Kasumi-1 (cell line): ENCODE data around the gene STK39.
A peak's percentile ranks its signal among the peaks of the same experiment; 100 is the strongest.

Experiments
- DNase-seq, 2 experiments: peaks; one replicate each; lab custom pipeline; 2025; lab: John Stamatoyannopoulos, UW

Gene STK39

DNA sequence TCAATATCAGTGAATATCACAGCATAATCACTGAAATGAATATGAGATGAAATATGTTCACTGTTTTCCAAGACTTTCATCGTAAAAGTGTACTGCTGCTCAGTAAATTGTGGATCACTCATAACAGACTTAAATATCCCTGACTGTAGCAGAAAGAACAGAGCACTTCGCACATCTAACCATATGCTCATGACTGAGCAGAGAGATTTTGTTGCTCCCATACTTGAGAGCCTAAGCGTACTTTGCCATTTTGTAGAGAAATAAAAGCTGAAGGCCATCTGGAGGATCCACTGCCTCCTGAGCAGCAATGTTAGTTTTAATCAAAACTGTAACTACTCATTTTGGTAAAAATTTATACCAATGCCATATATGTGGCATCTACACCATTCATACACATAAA, 243.5 kb downstream of the STK39 start:
- DNase-seq, result no peak

DNA sequence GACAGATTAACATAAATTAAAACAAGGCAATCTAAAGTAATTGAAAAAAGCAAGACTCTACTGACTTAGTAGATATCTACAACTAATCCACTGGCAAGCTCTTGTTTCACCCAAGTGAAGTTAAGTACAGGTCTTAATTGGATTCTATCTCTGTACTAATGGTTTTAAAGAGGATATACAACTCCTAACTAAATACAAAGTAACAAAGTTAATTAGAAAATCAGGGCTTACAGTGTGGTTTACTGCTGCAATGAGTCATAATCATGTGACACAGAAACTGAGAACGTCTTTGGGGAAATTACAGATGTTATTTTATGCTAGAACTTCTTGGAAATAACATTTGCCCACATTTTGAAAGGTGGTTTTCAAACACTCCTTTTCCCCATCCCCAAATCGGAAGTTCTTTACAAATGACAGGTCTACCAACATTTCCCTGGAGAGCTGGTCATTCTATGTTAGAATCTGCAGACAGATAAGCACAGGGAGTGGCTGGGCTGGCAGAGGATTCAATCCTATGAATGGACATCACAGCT, 245.3 kb downstream of the STK39 start:
- peak; percentile 24 to 58 for DNase-seq

GRCh38 chr2:167992278-167992677, 255.1 kb downstream of the STK39 start:
- DNase-seq, result no peak

- DNase-seq, result no peak
Measured at GRCh38 chr2:167990062-167990461, 257.3 kb downstream of the STK39 start.

DNA sequence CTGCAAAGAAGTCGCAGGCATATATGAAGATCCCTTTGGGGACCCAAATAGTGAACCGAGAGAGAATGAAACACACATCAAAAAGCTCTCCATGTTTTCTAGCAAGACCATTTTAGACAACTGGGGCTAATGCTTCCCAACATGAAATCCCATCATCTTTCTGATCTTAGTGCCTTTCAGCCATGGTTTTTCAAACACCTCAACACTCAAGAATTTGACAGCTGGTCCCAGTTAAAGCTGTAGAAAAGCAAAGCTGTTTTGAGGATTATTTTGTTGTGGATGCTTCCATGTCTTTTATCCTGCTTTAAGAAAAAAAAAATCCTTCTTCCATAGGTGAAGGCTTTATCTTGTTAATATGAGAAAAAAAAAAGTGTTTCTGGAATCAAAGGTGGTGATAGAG, 259.1 kb downstream of the STK39 start:
- no peak for DNase-seq

DNA sequence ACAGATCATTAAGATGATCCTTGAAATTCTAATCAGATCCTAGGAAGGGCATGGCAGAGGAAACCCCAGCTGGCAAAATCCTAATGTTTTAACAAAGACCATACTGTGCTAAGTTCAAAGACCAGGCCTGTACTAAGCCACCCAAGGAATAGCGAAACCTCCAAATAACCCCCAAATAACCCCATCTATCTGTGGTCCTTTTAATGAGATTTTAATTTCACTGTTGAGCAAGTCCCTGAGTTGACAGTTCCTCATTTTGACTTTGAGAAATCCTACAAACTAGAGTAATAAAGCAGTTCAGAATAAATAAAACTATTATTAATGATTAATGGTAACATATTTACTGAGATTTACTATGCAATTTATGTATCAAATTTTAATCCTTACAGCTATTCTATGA, 259.8 kb downstream of the STK39 start:
- no peak for DNase-seq

DNA sequence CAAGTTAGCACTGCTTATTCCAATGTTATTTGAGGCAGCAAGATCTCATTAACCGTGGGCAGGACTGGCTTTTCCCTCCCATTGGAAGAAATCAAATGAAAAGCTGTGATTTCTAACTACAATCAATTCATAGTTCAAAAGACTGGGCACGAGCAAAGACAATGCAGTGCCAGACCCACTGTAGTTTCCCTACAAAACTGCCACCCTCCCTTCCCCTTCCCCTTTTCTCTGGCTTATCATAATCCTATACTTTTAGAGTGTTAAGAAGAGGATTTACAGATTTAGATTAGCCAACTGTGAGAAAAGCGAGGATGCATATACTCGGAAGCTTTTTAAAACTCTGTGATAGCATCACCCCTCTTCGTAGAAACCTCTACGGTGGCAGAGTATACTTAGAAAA, 260.4 kb downstream of the STK39 start:
- no peak for DNase-seq

- no peak for DNase-seq
Measured at GRCh38 chr2:167986223-167986622, 261.2 kb downstream of the STK39 start.

GRCh38 chr2:167981945-167982344, 265.4 kb downstream of the STK39 start:
- no peak for DNase-seq

- no peak for DNase-seq
Measured at GRCh38 chr2:167980439-167980838, 267.0 kb downstream of the STK39 start.

DNA sequence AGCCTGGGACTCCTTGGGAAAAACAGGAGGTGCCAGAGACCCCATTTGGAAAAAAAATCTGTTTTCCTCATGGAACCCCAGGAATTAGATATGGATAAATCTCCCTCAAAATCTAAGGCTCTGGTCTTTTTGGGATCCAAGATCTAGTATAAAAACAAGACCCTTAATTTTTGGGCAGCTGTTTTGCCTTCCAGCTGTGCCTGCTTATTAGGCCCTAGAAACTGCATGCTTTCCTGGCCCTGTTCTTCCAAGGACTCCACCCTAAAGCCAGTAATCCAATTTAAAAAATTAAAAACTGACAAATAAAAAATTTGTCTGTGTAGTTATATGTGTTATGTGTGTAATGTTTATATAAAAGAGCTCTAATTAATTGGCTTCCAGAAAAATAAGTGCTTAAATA, 274.6 kb downstream of the STK39 start:
- no peak for DNase-seq

GRCh38 chr2:167972020-167972419, 275.4 kb downstream of the STK39 start:
- DNase-seq, result no peak

- DNase-seq, result no peak
Measured at GRCh38 chr2:167966937-167967913, 280.2 kb downstream of the STK39 start.

DNA sequence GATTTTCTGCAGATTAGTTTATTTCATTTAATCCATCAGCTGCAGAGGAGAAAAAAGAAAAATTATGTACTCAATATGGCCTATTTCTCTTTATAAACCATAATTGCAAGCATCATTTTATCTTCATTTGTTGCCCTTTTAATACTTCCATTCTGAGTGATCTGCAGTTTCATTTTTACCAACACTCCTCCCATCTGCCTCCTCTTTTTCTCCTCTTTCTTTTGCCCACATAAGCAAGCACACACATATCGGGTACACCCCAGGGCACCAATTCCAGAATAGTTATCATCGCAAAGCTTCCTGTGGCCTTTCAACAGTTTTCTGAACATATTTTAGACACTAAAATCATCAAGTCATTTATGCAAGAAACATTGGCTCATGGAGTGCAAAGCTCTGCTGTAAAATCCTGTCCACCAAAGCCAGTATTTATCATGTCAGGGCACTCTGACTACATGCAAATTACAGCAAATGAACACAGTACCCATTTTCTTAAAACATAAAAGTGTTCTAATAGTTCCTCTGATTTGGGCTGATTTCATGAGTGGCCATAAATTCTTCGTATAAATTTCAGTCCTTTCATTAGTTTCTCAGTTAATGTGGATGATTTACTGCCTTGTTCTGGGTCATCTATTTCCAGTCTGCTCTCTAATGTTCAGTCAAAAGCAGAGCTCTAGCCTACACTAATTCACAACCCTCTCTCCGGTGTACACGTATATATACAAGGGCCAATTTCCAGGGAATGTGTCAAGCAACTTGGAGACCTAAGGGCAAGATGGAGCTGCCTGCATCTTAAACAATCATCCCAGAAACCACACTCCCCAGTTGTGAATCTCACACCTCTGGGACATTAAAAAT, 281.3 kb downstream of the STK39 start:
- no peak for DNase-seq

DNA sequence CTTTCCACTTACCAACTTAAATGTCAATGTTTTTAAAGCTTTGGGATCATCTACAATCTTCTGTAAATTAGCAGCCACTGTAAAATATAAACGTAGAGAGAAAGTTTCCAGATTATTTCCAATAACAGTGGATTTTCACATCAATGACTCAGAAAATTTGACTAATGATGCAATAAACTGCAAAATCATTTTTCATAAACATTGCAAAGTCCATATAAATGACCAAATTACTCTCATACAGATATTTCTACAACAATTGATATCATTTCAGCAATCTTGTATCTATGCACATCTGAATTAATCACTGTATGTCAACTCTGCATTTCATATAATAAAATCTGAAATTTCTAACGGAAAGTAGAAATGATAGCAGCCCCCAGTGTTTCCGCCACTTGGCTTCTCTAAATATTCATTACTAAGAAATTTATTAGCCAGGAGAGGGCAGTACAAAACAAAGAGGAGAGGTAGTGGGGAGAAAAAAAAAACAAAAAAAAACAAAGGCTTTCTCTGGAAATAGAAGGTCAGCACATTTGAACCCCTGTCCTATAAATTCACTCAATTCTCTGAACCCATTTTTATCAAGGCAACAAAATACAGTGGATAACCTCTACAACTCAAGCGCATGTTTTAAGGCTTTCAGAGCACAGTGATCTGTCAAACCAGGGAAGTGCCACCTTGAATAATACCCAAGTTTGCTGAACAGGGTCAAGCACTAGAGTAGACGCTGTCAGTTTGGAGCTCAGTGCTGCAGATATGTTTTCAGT, 282.6 kb downstream of the STK39 start:
- peak; percentile 41 to 55 for DNase-seq

- no peak for DNase-seq
Measured at GRCh38 chr2:167963899-167964649, 283.3 kb downstream of the STK39 start.

GRCh38 chr2:167962436-167963226, 284.8 kb downstream of the STK39 start:
- no peak for DNase-seq

DNA sequence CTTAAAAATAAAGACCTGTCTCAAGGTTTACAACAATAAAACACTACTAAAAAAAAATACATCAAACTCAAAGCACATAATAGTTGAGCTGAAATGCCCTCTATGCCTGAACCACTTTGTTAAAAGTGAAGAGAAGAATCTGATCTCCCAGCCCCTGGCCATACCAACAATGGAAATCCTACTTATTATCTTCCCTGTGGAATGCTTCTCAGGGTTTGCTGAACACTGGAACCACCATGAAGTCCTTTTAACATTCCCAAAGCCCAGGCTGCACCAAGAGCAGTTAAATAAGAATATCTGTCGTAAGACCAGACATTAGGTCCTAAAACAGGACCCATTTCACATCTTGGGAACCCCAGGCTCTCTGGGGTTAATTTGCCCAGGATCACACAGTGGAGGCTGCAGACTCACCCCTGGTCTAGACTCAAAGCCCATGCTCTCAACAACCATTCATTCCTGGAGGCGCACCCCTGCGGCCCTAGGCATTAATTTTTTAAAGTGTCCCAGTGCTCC, 285.8 kb downstream of the STK39 start:
- DNase-seq, result no peak

DNA sequence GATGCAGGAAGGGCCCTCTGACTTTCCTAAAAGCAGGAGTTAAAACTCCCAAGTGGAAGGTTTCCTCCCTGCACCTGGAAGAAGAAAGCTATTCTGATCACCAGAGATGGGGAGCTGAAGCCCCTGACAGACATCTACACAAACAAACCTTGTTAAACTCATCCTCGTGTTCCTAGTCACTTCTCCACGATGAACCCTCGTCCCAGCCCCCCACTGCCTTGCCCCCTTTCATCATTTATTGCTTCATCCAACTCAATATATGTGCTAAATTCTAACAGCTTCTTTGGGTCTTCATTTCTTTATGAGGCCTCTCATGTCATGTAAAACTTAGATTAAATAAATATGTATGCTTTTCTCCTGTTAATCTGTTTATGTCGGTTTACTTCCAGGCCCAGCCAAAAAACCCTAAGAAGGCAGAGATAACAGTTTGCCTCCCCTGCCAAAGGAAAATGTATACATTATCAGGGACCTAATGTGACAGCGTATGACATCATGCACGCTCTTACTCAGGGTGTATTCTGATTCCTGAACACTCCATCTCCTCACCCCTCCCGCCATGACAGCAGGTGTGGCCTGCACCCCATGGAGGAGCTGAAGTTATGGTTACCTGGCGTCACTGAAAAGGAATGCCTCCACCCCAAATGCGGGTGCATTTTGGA, 287.2 kb downstream of the STK39 start:
- DNase-seq, result no peak

DNA sequence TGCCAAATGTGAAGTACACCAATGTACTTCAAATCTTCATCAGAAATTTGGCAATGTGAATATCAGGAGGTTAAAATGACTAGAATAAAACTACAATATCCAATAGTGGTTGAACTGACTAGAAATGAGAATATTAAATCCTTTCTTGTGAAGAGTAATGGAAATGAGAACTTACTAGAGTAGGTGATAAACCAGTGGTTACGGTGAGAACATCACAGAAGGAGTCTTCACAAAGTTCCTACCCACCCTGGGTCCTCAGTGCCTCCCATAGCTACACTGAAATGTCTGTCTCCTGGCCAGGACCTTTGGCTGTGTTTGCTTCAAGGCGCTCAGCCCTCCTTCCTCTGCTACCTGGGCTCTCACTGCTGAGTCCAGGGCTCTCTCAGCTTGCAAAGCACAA, 289.7 kb downstream of the STK39 start:
- DNase-seq, result no peak
